GM18498 (cell line): Measurements from ENCODE around the gene SAPCD2.
"Not testable (repeated sequence)": the region's sequence is repeated elsewhere in the genome, so short reads cannot be mapped to it uniquely, and the experiment has no call there.

Experiments used
- ATAC-seq: cut with Tn5 transposase; IDR thresholded peaks from one replicate; pipeline ENCODE4 v1.9.1; 2021; ENCODE audit warnings: mild to moderate bottlenecking, moderate library complexity; ENCODE audit not compliant: unreplicated experiment

The SAPCD2 gene

DNA sequence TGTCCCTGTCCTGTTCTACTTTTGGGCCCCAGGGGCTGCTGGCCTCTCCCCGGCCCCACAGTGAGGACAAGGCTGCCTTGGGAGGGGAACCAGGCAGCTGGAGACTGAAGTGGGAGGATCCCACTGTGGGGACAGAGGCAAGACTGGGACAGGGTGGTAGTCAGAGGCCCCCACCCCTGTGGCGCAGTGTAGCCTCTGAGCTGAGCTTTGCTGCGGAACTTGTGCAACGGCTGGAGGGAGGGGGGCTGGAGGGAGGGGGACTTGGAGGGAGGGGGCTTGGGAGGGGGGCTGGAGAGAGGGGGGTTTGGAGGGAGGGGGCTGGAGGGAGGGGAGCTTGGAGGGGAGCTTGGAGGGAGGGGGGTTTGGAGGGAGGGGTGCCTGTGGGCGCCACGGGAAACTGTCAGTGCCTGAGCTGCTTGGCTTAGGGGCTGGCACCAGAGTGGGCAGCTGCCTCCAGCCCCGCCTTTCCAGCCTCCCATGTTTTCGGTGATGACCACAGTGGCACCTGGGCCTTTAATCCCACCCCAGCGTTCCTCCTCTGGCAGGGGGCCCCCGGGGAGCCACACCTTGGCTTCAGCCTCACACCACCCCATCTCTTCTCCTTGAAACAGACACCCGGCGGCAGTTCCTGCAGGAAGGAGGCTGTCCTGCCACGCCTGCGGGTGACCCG is 36.2 kb downstream of the SAPCD2 start:
- ATAC-seq, result no peak

GRCh38 chr9:137033481-137033880 is 36.9 kb downstream of the SAPCD2 start:
- ATAC-seq, result not testable (repeated sequence)

- no peak for ATAC-seq
These were observed 37.5 kb downstream of the SAPCD2 start for GRCh38 chr9:137032858-137033257.

DNA sequence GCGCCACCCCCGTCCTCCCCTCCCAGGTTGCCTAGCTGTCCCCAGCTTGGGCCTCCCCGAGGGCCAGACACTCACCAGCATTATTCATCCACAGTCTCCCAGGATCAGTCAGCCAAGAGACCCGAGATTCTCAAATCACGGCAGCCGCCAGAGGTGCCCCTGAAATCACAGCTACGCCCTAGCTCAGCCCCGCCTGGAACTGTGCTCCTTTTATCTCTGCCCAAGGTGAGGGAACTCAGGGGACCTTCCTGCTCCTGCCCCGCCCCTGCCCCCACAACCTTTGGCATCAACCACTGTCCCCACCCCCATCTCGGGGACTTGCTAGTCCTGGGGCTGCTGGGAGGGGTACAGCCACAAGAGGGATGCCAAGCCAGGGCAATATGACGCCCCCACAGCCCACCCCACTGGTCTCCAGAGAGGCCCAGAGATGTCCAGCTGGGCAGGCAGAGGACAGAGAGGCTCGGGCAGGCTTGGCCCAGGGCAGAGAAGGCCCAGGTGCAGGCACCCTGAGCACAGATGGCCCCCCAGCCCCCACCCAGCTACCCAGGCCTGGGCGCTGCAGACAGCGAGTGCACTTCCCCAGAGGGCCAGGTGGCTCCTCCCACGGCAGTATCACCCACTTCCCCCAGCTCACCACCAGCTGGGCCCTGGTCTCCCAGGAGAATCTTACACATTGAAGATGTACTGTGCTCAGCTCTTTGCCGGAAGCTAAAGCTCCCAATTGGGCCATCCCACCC is 38.3 kb downstream of the SAPCD2 start, which contains the start of gene FUT7:
Gene FUT7 (minus strand): TSS at position 185 of the 737 bp plus-strand sequence. CDS start 97 bp downstream, at position 88.
- ATAC-seq, result no peak

GRCh38 chr9:137030538-137031527 is 39.5 kb downstream of the SAPCD2 start:
- ATAC-seq, result no peak

- no peak for ATAC-seq
These were observed 40.4 kb downstream of the SAPCD2 start for GRCh38 chr9:137030006-137030405.

- ATAC-seq, result peak; percentile 36
These were observed 41.1 kb downstream of the SAPCD2 start for GRCh38 chr9:137029058-137029936.

DNA sequence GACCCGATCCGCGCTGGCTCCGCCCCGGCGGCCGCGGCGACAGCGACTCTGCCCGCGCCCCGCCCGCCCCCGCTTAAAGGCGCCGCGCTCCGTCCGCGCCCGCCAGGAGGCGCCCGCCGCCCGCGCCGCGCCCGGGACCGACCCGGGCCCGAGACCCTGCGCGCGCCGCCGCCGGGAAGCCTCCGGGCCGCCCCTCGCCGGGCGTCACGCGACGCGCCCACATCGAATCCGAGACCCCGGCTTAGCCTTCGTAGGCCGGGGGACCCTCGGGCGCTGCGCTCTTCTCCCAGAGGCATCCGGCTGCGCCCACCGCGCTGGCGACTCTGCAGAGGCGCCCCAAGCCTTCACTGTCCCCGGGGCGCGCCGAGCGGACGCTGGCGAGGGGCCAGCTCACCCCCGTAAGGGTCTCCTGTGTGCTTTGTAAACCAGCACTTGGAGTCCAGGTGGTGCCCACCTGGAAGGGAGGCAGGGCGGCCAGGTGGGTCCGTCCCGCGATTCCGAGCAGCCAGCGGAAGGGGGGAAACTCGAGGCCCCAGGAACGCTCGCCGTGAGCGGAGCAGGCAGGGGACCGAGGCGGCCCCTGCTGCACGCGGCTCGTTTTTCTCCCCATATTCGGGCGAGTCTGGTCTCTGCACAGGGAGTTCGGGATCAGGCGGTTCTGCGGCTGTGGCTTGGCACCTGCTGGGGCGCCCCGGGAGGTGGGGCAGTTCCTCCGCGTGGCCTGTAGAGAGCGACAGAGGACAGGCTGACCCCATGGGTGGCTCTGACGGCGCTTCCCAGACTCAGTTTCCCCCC is 41.9 kb downstream of the SAPCD2 start:
- peak; percentile 46 for ATAC-seq

DNA sequence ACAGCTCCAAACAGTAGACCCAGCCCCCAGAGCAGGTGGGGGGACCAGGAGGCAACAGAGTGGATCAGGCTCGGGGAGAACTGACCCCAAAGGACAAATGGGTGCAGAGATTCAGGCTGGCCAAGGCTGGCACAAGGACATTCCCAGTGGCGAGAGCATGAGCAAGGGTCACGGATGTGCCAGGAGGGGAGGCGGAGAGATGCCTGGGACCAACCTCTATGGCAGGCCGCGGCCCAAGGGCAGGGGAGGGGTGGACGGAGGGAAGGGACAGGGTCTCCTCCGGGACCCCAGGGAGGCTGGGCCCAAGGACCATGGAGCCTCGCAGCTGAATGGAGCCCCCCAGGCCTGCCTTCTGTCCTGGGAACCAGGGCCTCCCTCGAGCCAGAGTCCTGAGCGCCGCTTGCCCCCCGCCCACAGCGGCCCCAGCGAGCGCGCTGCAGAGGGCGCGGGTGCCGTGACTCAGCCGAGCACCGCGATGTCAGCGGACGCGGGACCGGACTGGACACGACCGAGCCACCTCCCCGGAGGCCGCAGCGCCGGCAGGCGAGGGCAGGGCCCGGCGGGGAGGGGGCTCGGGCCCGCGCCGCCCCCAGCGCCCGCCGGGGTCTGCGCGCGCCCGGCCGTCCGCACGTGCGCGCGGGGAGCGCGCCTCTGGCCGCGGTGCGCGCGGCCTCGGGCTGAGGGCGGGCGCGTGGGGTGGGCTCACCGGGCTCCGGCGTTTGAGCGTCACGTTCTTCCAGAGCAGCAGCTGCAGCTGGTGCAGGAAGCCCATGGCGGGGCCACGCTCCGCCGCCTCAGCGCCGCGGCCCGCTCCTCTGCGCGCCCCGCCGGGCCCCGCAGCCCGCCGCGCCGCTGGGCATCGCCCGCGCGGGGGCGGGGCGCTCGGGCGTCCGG is 42.7 kb downstream of the SAPCD2 start, which contains the start of gene ABCA2:
Gene ABCA2 (minus strand): TSS at position 869 of the 894 bp plus-strand sequence. CDS start 97 bp downstream, at position 772.
- no peak for ATAC-seq

- no peak for ATAC-seq
These were observed 43.5 kb downstream of the SAPCD2 start for GRCh38 chr9:137026828-137027227.

DNA sequence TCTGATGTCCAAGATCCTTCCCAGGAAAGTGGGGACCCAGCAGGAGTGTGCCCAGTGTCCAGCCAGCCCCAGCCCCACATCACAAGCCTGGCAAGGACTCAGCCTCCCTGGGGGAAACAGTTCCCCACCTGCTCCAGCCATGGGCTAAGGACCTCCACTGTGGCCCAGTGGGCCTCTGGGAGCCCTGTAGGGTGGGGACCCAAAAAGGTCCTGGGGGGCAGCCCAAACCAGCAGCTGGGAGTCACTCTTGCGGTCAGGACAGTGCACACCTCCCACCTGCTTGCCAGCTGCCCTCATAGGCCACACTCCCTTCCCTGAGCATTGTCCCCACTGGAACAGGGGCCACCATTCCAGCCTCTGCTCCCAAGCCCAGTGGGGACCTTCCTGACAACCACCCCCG is 44.0 kb downstream of the SAPCD2 start:
- no peak for ATAC-seq

- no peak for ATAC-seq
These were observed 44.8 kb downstream of the SAPCD2 start for GRCh38 chr9:137025517-137025966.

- no peak for ATAC-seq
These were observed 46.8 kb downstream of the SAPCD2 start for GRCh38 chr9:137023583-137023991.

- no peak for ATAC-seq
These were observed 47.2 kb downstream of the SAPCD2 start for GRCh38 chr9:137023157-137023556.

DNA sequence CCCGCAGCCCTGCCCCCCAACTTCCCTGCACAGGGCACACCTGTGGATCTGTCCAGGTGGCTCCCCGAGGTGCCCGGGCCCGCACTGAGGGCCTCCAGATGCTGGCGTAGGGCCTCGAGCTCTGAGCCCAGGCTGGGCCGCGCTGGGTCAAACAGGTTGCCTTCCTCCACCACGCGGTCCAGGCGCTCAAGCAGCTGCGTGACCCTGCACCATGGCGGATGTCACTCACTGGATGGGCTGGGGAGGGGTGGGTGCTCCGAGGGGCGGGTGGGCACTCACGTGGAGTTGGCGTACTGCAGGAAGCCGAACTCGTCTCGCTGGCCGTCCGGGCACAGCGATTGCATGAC is 47.7 kb downstream of the SAPCD2 start:
- ATAC-seq, result no peak

DNA sequence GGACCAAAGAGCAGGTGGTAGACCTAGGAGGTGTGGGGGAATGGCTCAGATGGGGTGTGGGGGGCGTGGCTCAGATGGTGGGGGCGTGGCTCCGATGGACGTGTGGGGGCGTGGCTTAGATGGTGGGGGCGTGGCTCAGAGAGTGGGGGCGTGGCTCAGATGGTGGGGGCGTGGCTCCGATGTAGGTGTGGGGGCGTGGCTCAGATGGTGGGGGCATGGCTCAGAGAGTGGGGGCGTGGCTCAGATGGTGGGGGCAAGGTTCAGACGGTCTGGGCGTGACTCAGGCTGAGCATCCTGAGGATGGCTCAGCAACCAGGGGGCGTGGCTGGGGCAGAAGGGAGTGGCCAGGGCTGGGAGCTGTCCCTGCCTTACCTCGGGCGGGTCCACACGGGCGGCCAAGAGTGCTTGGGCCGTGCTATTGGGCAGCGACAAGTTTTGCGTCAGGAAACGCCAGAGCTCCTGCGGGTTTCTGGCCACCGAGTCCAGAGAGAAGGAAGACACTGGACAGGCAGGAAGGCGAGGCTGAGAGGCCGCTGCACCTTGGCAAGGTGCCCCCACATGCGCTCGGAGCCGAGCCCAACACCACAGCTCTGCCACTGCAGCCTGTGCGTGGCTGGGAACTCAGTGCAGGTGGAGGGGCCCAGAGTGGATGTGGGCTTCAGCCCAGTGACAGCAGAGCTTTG is 48.2 kb downstream of the SAPCD2 start:
- ATAC-seq, result no peak

DNA sequence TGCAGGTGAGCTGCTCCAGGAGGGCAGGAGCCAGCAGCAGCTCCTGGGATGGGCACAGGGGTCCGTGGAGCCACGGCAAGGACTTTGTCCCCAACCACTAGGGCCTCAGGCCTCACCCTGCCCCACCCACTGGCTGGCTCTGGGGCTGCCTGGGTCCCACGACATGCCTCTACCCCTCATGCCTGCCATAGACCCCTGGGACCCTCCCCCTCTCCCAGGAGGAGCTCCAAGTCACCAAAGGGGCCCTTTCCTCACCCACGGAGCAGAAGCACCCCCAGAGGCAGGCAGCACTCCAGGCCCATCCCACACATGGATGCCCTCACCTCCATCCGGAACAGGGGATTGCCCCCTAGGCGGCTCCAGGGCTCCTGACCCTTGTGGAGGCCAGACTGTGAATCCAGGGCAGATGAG is 48.8 kb downstream of the SAPCD2 start:
- no peak for ATAC-seq
